ENCODE measurements around the gene CLDN8.

Gene CLDN8

GRCh38 chr21:30240661-30241060 lies 24.8 kb upstream of the CLDN8 start:
- Histone ChIP-seq H3F3A (ENCODE audit: insufficient read depth, low read length) (no peaks in the 10 kb centered on the region), H3K4me3 (ENCODE audit: low read depth, low read length, poor library complexity, severe bottlenecking) (no peak overlapping the region), H3K27me3 (ENCODE audit: insufficient read depth, low read length) (no peaks in the 10 kb centered on the region), H3K27ac (ENCODE audit: low read depth, low read length, poor library complexity, severe bottlenecking) (no peak overlapping the region), H3K4me2 (ENCODE audit: low read length) (no peak overlapping the region), H3K9ac (ENCODE audit: low read length) (no peak overlapping the region), H3K79me2 (ENCODE audit: insufficient read depth, low read length) (no peaks in the 10 kb centered on the region), H3K4me1 (ENCODE audit: insufficient read depth, low read length, severe bottlenecking) (no peaks in the 10 kb centered on the region), H4K20me1 (ENCODE audit: insufficient read depth, low read length) (no peaks in the 10 kb centered on the region), H3K9me2 (ENCODE audit: low read depth, low read length) (no peaks in the 10 kb centered on the region), H2AFZ (ENCODE audit: low read length) (no peak overlapping the region), H3K9me3 (ENCODE audit: low read length) (no peaks in the 10 kb centered on the region), H3K36me3 (ENCODE audit: insufficient read depth, low read length) (no peaks in the 10 kb centered on the region)
- no peak for TF ChIP-seq CTCF (IDR thresholded peaks at IDR 0.05; ENCODE audit: low read length)
- TF ChIP-seq EZH2 (IDR thresholded peaks at IDR 0.05; ENCODE audit: borderline replicate concordance, low read length), result no peak

GRCh38 chr21:30238168-30238567 lies 22.3 kb upstream of the CLDN8 start:
- Histone ChIP-seq H3K36me3 (ENCODE audit: insufficient read depth, low read length) (no peaks in the 10 kb centered on the region), H3K79me2 (ENCODE audit: insufficient read depth, low read length) (no peaks in the 10 kb centered on the region), H4K20me1 (ENCODE audit: insufficient read depth, low read length) (no peaks in the 10 kb centered on the region), H3K27me3 (ENCODE audit: insufficient read depth, low read length) (no peaks in the 10 kb centered on the region), H2AFZ (ENCODE audit: low read length) (no peak overlapping the region), H3K9me3 (ENCODE audit: low read length) (no peaks in the 10 kb centered on the region), H3K27ac (ENCODE audit: low read depth, low read length, poor library complexity, severe bottlenecking) (no peak overlapping the region), H3F3A (ENCODE audit: insufficient read depth, low read length) (no peaks in the 10 kb centered on the region), H3K4me3 (ENCODE audit: low read depth, low read length, poor library complexity, severe bottlenecking) (no peak overlapping the region), H3K9ac (ENCODE audit: low read length) (no peak overlapping the region), H3K4me2 (ENCODE audit: low read length) (no peak overlapping the region), H3K4me1 (ENCODE audit: insufficient read depth, low read length, severe bottlenecking) (no peaks in the 10 kb centered on the region), H3K9me2 (ENCODE audit: low read depth, low read length) (no peaks in the 10 kb centered on the region)
- TF ChIP-seq CTCF (IDR thresholded peaks at IDR 0.05; ENCODE audit: low read length) (no peak), EZH2 (IDR thresholded peaks at IDR 0.05; ENCODE audit: borderline replicate concordance, low read length) (no peak)

GRCh38 chr21:30234643-30235042 lies 18.7 kb upstream of the CLDN8 start:
- Histone ChIP-seq H3K36me3 (ENCODE audit: insufficient read depth, low read length) (no peaks in the 10 kb centered on the region), H3K4me2 (ENCODE audit: low read length) (no peak overlapping the region), H4K20me1 (ENCODE audit: insufficient read depth, low read length) (no peaks in the 10 kb centered on the region), H3K9me3 (ENCODE audit: low read length) (no peaks in the 10 kb centered on the region), H3K27me3 (ENCODE audit: insufficient read depth, low read length) (no peaks in the 10 kb centered on the region), H3F3A (ENCODE audit: insufficient read depth, low read length) (no peaks in the 10 kb centered on the region), H2AFZ (ENCODE audit: low read length) (no peak overlapping the region), H3K9ac (ENCODE audit: low read length) (no peak overlapping the region), H3K79me2 (ENCODE audit: insufficient read depth, low read length) (no peaks in the 10 kb centered on the region), H3K9me2 (ENCODE audit: low read depth, low read length) (no peaks in the 10 kb centered on the region), H3K4me1 (ENCODE audit: insufficient read depth, low read length, severe bottlenecking) (no peaks in the 10 kb centered on the region), H3K27ac (ENCODE audit: low read depth, low read length, poor library complexity, severe bottlenecking) (no peak overlapping the region), H3K4me3 (ENCODE audit: low read depth, low read length, poor library complexity, severe bottlenecking) (no peak overlapping the region)
- TF ChIP-seq EZH2 (IDR thresholded peaks at IDR 0.05; ENCODE audit: borderline replicate concordance, low read length) (no peak), CTCF (IDR thresholded peaks at IDR 0.05; ENCODE audit: low read length) (no peak)
